ENCODE data around the gene SLC12A7.

GRCh38 chr5:1109542-1110306, 2.1 kb downstream of the SLC12A7 start:
- TF ChIP-seq, protein P1, sequence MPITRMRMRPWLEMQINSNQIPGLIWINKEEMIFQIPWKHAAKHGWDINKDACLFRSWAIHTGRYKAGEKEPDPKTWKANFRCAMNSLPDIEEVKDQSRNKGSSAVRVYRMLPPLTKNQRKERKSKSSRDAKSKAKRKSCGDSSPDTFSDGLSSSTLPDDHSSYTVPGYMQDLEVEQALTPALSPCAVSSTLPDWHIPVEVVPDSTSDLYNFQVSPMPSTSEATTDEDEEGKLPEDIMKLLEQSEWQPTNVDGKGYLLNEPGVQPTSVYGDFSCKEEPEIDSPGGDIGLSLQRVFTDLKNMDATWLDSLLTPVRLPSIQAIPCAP (CRISPR knock-in tag; IDR thresholded peaks at IDR 0.05; ENCODE audit: low read depth), result no peak
- TF ChIP-seq, protein P2, sequence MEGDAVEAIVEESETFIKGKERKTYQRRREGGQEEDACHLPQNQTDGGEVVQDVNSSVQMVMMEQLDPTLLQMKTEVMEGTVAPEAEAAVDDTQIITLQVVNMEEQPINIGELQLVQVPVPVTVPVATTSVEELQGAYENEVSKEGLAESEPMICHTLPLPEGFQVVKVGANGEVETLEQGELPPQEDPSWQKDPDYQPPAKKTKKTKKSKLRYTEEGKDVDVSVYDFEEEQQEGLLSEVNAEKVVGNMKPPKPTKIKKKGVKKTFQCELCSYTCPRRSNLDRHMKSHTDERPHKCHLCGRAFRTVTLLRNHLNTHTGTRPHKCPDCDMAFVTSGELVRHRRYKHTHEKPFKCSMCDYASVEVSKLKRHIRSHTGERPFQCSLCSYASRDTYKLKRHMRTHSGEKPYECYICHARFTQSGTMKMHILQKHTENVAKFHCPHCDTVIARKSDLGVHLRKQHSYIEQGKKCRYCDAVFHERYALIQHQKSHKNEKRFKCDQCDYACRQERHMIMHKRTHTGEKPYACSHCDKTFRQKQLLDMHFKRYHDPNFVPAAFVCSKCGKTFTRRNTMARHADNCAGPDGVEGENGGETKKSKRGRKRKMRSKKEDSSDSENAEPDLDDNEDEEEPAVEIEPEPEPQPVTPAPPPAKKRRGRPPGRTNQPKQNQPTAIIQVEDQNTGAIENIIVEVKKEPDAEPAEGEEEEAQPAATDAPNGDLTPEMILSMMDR (CRISPR knock-in tag; IDR thresholded peaks at IDR 0.05), result no peak
